ENCODE measurements around the gene PRR20G.
A peak's percentile ranks its signal among the peaks of the same experiment; 100 is the strongest.

The PRR20G gene

DNA sequence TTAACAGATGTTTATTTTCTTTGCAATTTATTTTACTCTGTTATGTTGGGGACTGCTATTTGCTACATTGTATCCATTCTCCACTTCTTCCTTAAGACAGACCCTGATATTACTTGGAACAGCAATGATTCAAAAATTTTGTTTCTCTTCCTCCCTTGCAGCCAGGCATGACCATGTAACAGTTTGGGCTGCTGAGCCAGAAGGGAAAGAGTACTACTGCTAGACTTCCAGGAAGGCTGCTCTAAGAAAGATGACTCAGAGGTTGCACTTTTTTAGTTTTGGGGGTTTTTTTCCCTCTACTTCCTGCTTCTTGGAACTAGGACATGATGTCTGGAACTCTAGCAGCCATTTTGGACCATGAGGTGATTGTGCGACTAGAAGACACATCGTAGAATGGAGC is 10.3 kb downstream of the PRR20G start:
- DNase-seq (ENCODE audit: low read depth): no peak
- H3K4me3 ChIP-seq (ENCODE audit: low read depth, low read length): no peak overlapping the region
- TF ChIP-seq, protein P1, sequence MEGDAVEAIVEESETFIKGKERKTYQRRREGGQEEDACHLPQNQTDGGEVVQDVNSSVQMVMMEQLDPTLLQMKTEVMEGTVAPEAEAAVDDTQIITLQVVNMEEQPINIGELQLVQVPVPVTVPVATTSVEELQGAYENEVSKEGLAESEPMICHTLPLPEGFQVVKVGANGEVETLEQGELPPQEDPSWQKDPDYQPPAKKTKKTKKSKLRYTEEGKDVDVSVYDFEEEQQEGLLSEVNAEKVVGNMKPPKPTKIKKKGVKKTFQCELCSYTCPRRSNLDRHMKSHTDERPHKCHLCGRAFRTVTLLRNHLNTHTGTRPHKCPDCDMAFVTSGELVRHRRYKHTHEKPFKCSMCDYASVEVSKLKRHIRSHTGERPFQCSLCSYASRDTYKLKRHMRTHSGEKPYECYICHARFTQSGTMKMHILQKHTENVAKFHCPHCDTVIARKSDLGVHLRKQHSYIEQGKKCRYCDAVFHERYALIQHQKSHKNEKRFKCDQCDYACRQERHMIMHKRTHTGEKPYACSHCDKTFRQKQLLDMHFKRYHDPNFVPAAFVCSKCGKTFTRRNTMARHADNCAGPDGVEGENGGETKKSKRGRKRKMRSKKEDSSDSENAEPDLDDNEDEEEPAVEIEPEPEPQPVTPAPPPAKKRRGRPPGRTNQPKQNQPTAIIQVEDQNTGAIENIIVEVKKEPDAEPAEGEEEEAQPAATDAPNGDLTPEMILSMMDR (IDR thresholded peaks at IDR 0.05; ENCODE audit: low read depth, low read length, missing control alignments): no peak
- in situ Hi-C loops (cut with HindIII; ENCODE audit: low sequenced_read_pairs): no loop called here

DNA sequence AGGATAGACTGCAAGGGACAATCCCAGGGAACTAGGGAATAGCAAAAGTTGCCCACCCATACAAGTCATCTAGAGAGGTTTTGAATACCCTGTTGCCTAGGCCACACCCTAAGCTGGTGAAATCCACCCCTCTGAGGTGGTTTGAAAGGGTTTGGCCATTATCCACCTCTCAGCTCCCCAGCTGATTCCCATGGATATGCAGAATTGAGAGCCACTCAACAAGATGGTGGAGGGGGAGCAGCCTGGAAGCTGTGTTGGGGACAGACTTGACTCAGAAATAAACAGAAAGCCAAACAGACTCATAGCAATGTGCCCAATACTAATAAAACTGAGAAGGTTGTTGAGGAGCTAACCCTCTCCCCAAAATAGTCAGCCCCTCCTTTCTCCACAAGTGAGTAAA is 10.9 kb downstream of the PRR20G start:
- in situ Hi-C loops (cut with HindIII; ENCODE audit: low sequenced_read_pairs): no loop called here
- H3K4me3 ChIP-seq (ENCODE audit: low read depth, low read length): no peak overlapping the region
- TF ChIP-seq, protein P1 (IDR thresholded peaks at IDR 0.05; ENCODE audit: low read depth, low read length, missing control alignments): no peak
- no peak for DNase-seq (ENCODE audit: low read depth)

DNA sequence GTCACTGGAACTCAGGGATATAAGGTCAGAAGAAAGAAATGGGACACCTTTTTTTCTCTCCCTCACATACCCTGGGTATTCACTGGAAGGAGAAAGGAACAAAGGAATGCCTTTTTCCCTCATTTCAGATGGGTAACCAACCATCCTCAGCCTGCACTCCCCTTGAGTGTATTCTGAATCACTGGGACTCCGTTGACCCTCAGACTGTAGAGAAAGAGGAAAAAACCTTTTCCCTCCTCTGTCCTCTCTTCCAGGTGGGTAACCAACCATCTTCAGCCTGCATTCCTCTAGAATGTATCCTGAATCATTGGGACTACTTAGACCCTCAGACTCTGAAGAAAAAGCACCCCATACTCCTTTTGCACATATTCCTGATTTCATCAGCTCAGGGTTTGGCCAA is 11.4 kb downstream of the PRR20G start:
- no peak for DNase-seq (ENCODE audit: low read depth)
- in situ Hi-C loops (cut with HindIII; ENCODE audit: low sequenced_read_pairs): no loop called here

DNA sequence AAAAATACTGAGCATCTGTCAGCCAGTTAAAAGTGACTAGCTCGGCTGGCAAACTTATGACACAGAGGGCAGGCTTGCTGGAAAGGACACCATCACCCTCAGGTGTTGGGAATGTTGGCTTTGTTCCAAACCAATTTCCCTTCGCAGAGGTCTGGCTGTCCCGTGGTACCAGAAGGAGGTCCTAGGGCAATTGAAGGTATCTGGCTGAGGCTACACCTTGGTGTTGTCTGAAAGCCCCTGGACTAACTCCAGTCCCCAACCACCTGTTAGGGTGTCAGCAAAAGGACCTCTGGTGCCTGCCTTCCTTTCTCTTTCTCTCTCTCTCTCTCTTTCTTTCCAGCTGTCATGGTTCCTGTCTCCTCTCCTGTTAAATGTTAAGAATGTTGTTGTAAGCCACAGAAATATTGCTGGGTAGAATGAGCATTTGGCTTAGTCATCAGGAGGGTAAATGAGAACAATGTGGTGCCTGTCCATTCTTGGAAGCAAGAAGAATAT is 12.5 kb downstream of the PRR20G start:
- TF ChIP-seq, protein P1 (IDR thresholded peaks at IDR 0.05; ENCODE audit: low read depth, low read length, missing control alignments): no peak
- peak; percentile 2 for DNase-seq (ENCODE audit: low read depth)
- H3K4me3 ChIP-seq (ENCODE audit: low read depth, low read length): no peak overlapping the region
- in situ Hi-C loops (cut with HindIII; ENCODE audit: low sequenced_read_pairs): no loop called here

More for the DNA sequence above, 11.4 kb downstream of the PRR20G start:
- no peak overlapping the region for H3K4me3 ChIP-seq (ENCODE audit: low read depth, low read length)
- TF ChIP-seq, protein P1 (IDR thresholded peaks at IDR 0.05; ENCODE audit: low read depth, low read length, missing control alignments): no peak

DNA sequence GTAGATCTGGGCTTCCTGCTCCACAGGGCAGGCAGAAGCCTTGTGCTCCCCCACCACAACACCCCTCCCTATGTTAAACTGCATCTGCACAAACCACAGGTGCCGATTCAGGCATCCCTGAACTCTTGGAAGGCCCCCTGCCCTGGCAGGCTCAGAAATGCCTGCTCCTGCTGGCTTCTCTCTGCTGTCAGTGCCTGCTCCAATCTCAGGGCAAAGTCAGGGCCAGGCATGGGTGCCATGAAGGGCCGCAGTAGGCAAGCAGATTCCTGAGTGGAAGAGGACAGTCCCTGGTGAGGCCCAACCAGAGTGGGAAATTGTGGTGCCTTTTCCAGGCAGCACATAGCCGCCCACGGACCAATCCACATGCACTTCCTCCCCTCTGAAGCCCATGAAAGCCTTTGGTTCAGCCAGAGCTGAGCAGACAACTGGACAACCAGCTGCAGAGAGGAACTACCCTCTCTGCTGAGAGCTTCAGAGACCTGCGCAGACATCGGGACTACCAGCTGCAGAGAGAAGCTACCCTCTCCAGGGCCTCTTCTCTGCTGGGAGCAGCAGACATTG is 13.6 kb downstream of the PRR20G start:
- in situ Hi-C loops (cut with HindIII; ENCODE audit: low sequenced_read_pairs): no loop called here
- H3K4me3 ChIP-seq (ENCODE audit: low read depth, low read length): no peak overlapping the region
- TF ChIP-seq, protein P1 (IDR thresholded peaks at IDR 0.05; ENCODE audit: low read depth, low read length, missing control alignments): no peak
- no peak for DNase-seq (ENCODE audit: low read depth)

DNA sequence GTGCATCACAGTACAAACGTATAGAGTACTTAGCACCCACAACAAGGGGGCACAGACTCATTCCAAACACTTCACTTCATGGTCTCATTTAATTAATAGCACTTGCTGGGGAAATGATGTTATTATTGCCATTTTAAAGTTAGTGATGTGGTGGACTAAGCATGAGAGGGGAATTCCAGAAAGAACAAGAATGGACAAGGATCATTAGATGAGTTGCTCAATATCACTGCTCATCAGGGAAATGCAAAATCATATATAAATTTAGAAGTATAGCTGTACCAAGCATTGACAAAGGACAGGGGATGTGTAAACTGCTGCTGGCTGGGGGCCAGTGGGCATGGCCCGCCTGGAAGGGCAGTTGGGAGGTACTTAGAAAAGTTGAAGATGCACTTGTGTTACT is 14.6 kb downstream of the PRR20G start:
- in situ Hi-C loops (cut with HindIII; ENCODE audit: low sequenced_read_pairs): no loop called here
- TF ChIP-seq, protein P1 (IDR thresholded peaks at IDR 0.05; ENCODE audit: low read depth, low read length, missing control alignments): no peak
- no peak overlapping the region for H3K4me3 ChIP-seq (ENCODE audit: low read depth, low read length)
- no peak for DNase-seq (ENCODE audit: low read depth)
